GM19193 (cell line): ENCODE measurements around the gene SMIM5.

Experiments used
- POLR2A ChIP-seq: IDR thresholded peaks from 4 replicates; pipeline ENCODE4 v1.6.1; 2011; ENCODE audit not compliant: insufficient read depth, insufficient read length; ENCODE audit errors: extremely low read depth

SMIM5 gene

GRCh38 chr17:75632863-75633485 is at the start of gene SMIM5:
Gene SMIM5 (plus strand): TSS chr17:75633434. CDS start chr17:75640202, 6,768 bp downstream.
- no peak for TF ChIP-seq POLR2A

GRCh38 chr17:75584849-75585175 is 48.4 kb upstream of the SMIM5 start:
- TF ChIP-seq POLR2A: no peak

GRCh38 chr17:75587675-75588595 is 45.3 kb upstream of the SMIM5 start, which contains the start of gene MYO15B:
Gene MYO15B (plus strand): TSS chr17:75587800. CDS start chr17:75588058, 258 bp downstream.
- no peak for TF ChIP-seq POLR2A

- TF ChIP-seq POLR2A: no peak
Observed at GRCh38 chr17:75588596-75589011, 44.6 kb upstream of the SMIM5 start.

GRCh38 chr17:75589012-75589918 is 44.0 kb upstream of the SMIM5 start:
- TF ChIP-seq POLR2A: no peak

GRCh38 chr17:75589919-75590303 is 43.3 kb upstream of the SMIM5 start:
- no peak for TF ChIP-seq POLR2A

- TF ChIP-seq POLR2A: no peak
Observed at GRCh38 chr17:75590314-75590761, 42.9 kb upstream of the SMIM5 start.

- TF ChIP-seq POLR2A: no peak
Observed at GRCh38 chr17:75590849-75591721, 42.1 kb upstream of the SMIM5 start.

GRCh38 chr17:75591722-75592302 is 41.4 kb upstream of the SMIM5 start:
- no peak for TF ChIP-seq POLR2A

- no peak for TF ChIP-seq POLR2A
Observed at GRCh38 chr17:75592348-75593020, 40.8 kb upstream of the SMIM5 start.

GRCh38 chr17:75594499-75595283 is 38.5 kb upstream of the SMIM5 start:
- no peak for TF ChIP-seq POLR2A

- TF ChIP-seq POLR2A: no peak
Observed at GRCh38 chr17:75595284-75595919, 37.8 kb upstream of the SMIM5 start.
